Transverse colon (tissue), 4 donors: ENCODE data around the gene CHCHD6.

Experiments
- CTCF ChIP-seq, 5 experiments: fragments of 200-600 bp in 3 of 5; fragments of 450-650 bp in 2 of 5; sonication (generic) in 3 of 5; IDR thresholded peaks; 1 replicate in 2 of 5; 2 replicates in 3 of 5; pipeline ENCODE4 v1.5.1; 2016 to 2017; ENCODE audit warnings: antibody characterized with exemption in 5 of 5, inconsistent platforms in 3 of 5, mild to moderate bottlenecking in 2 of 5, moderate library complexity in 1 of 5
- EP300 ChIP-seq: sonication (generic); formaldehyde crosslinking; IDR thresholded peaks from one replicate; pipeline ENCODE4 v1.6.1; 2017; ENCODE audit warnings: antibody characterized with exemption, low read depth
- POLR2A ChIP-seq: fragments of 450-650 bp; IDR thresholded peaks from one replicate; pipeline ENCODE4 v1.6.1; 2016; ENCODE audit warnings: antibody characterized with exemption, mild to moderate bottlenecking, moderate library complexity
- POLR2AphosphoS5 ChIP-seq, 3 donors: sonication (generic); formaldehyde crosslinking; IDR thresholded peaks; one replicate each; pipeline ENCODE4 v1.6.1; 2016; ENCODE audit warnings: antibody characterized with exemption in 3 of 3

- TF ChIP-seq CTCF (IDR thresholded peaks at IDR 0.05) (no peak), POLR2AphosphoS5 (IDR thresholded peaks at IDR 0.05) (no peak), EP300 (no peak), POLR2A (no peak)
Measured at GRCh38 chr3:126927401-126927750, 223.3 kb downstream of the CHCHD6 start.
